Kidney epithelial cell (primary cell): ENCODE results near the gene SELENOM. TPM values are rescaled to one million over a fixed set of nuclear protein-coding genes. Genes with fewer than 3 reads are reported as not detected.

Experiments
- DNase-seq: peaks from one replicate; pipeline ENCODE4 v3.0.0-alpha.2; 2010; ENCODE audit warnings: low read depth
- H3K27me3 ChIP-seq: 2 replicates; pipeline ENCODE4 v1.6.0; 2011; ENCODE audit warnings: low read length; ENCODE audit not compliant: control insufficient read depth, insufficient read depth
- H3K36me3 ChIP-seq: 2 replicates; pipeline ENCODE4 v1.5.1; 2011; ENCODE audit warnings: low read length; ENCODE audit not compliant: control insufficient read depth, insufficient read depth
- H3K4me3 ChIP-seq: 2 replicates; pipeline ENCODE4 v1.5.1; 2011; ENCODE audit warnings: low read depth, mild to moderate bottlenecking, control low read depth, low read length
- total RNA-seq: library from RNA; depleted of rRNA; stranded (reverse); fragments of >200 nt; gene quantifications from 2 replicates; pipeline ENCODE4 v1.2.3, GENCODE V29; 2015
- TF ChIP-seq, protein P1 (sequence below): IDR thresholded peaks from 2 replicates; pipeline ENCODE4 v1.5.1; 2011; ENCODE audit warnings: mild to moderate bottlenecking, moderate library complexity, low read length, control low read depth, inconsistent platforms; ENCODE audit not compliant: insufficient read depth, poor library complexity, severe bottlenecking

SELENOM gene
- total RNA-seq, 1 donor from 2014 or later = 55.2 TPM

DNA sequence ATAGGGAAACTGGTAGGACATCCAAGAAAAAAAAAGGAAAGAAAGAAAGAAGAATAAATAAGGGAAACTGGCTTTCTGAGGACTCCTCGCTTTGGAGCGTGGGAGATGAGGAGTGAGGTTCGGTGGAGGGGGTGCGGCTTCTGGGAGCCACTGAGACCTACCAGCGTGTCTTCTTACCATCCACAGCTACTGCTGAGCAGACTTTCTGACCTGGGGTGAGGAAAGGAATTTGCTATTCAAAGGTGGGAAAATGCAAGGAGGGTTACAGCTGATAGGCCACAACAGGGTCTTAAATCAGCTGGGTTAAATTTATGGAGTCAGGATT, 488 bp upstream of the SELENOM start:
- no peak for DNase-seq
- TF ChIP-seq, protein P1, sequence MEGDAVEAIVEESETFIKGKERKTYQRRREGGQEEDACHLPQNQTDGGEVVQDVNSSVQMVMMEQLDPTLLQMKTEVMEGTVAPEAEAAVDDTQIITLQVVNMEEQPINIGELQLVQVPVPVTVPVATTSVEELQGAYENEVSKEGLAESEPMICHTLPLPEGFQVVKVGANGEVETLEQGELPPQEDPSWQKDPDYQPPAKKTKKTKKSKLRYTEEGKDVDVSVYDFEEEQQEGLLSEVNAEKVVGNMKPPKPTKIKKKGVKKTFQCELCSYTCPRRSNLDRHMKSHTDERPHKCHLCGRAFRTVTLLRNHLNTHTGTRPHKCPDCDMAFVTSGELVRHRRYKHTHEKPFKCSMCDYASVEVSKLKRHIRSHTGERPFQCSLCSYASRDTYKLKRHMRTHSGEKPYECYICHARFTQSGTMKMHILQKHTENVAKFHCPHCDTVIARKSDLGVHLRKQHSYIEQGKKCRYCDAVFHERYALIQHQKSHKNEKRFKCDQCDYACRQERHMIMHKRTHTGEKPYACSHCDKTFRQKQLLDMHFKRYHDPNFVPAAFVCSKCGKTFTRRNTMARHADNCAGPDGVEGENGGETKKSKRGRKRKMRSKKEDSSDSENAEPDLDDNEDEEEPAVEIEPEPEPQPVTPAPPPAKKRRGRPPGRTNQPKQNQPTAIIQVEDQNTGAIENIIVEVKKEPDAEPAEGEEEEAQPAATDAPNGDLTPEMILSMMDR = no peak

GRCh38 chr22:31106731-31107177, 614 bp downstream of the SELENOM start:
- DNase-seq = no peak
- Histone ChIP-seq H3K36me3 (no peaks in the 10 kb centered on the region), H3K4me3 (peak overlapping the region; percentile 49), H3K27me3 (no peaks in the 10 kb centered on the region)
- TF ChIP-seq, protein P1 = no peak

More for the DNA sequence above, 488 bp upstream of the SELENOM start:
- no peaks in the 10 kb centered on the region for H3K36me3 ChIP-seq
- H3K4me3 ChIP-seq = peak overlapping the region; percentile 40
- no peaks in the 10 kb centered on the region for H3K27me3 ChIP-seq

DNA sequence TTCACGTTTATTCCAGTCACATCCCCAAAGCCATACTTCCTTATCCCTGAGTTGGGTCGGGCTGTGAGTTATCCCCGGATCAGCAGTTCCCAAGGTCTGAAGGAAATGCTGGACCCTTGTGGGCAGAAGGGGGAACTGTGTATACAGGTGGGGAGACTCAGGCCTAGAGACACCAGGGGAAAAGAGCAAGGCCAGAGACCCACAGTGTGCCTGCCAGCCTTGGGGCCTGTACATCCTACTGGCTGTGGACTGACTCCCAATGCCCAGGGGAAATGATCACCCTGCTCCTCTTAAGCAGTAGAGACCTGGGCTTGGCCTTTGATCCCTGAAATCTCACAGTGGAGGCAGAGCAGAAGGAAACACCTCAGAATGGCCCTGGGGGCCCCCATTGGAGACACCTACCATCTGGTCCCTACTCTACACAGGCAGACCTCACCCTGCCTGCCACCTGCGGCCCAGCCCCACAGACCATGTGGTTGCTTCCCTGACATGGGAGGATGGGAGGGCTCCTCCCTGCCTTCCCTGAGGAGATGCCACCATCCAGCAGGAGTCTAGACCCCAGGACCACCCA, 1.3 kb downstream of the SELENOM start:
- Histone ChIP-seq H3K36me3 (no peaks in the 10 kb centered on the region), H3K27me3 (no peaks in the 10 kb centered on the region), H3K4me3 (no peak overlapping the region)
- TF ChIP-seq, protein P1 = no peak
- DNase-seq = no peak

- no peak overlapping the region for H3K4me3 ChIP-seq
- TF ChIP-seq, protein P1 = no peak
- DNase-seq = no peak
These were observed 2.0 kb downstream of the SELENOM start for GRCh38 chr22:31105282-31105929.

GRCh38 chr22:31104869-31105268, 2.5 kb downstream of the SELENOM start:
- DNase-seq = no peak

More at GRCh38 chr22:31105282-31105929, 2.0 kb downstream of the SELENOM start:
- Histone ChIP-seq H3K36me3 (no peaks in the 10 kb centered on the region), H3K27me3 (no peaks in the 10 kb centered on the region)

More at GRCh38 chr22:31104869-31105268, 2.5 kb downstream of the SELENOM start:
- TF ChIP-seq, protein P1 = peak; percentile 54
- no peak overlapping the region for H3K4me3 ChIP-seq
- no peaks in the 10 kb centered on the region for H3K36me3 ChIP-seq
- no peaks in the 10 kb centered on the region for H3K27me3 ChIP-seq
